Mononuclear cell (primary cell): ENCODE data around the gene CMTR1. TPM values are rescaled to one million over a fixed set of nuclear protein-coding genes. Genes with fewer than 3 reads are reported as not detected.
"Not testable (repeated sequence)": the region's sequence is repeated elsewhere in the genome, so short reads cannot be mapped to it uniquely, and the experiment has no call there.

ENCODE experiments used
- H3K27me3 ChIP-seq: 2 replicates; pipeline ENCODE4 v1.6.0; 2011; ENCODE audit warnings: low read length, control low read depth; ENCODE audit not compliant: insufficient read depth
- H3K4me1 ChIP-seq: 2 replicates; pipeline ENCODE4 v1.5.1; 2011; ENCODE audit warnings: mild to moderate bottlenecking, low read length, control low read depth; ENCODE audit not compliant: insufficient read depth
- H3K4me3 ChIP-seq: 2 replicates; pipeline ENCODE4 v1.5.1; 2011; ENCODE audit warnings: mild to moderate bottlenecking, low read length, moderate library complexity
- H3K9me3 ChIP-seq: 2 replicates; pipeline ENCODE4 v1.5.1; 2011; ENCODE audit warnings: low read depth, mild to moderate bottlenecking, control low read depth, low read length
- total RNA-seq: library from RNA; depleted of rRNA; stranded (reverse); fragments of >200 nt; gene quantifications from one replicate; pipeline ENCODE4 v1.2.3, GENCODE V29; 2012

CMTR1 gene, protein sequence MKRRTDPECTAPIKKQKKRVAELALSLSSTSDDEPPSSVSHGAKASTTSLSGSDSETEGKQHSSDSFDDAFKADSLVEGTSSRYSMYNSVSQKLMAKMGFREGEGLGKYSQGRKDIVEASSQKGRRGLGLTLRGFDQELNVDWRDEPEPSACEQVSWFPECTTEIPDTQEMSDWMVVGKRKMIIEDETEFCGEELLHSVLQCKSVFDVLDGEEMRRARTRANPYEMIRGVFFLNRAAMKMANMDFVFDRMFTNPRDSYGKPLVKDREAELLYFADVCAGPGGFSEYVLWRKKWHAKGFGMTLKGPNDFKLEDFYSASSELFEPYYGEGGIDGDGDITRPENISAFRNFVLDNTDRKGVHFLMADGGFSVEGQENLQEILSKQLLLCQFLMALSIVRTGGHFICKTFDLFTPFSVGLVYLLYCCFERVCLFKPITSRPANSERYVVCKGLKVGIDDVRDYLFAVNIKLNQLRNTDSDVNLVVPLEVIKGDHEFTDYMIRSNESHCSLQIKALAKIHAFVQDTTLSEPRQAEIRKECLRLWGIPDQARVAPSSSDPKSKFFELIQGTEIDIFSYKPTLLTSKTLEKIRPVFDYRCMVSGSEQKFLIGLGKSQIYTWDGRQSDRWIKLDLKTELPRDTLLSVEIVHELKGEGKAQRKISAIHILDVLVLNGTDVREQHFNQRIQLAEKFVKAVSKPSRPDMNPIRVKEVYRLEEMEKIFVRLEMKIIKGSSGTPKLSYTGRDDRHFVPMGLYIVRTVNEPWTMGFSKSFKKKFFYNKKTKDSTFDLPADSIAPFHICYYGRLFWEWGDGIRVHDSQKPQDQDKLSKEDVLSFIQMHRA
- 40.9 TPM for total RNA-seq

DNA sequence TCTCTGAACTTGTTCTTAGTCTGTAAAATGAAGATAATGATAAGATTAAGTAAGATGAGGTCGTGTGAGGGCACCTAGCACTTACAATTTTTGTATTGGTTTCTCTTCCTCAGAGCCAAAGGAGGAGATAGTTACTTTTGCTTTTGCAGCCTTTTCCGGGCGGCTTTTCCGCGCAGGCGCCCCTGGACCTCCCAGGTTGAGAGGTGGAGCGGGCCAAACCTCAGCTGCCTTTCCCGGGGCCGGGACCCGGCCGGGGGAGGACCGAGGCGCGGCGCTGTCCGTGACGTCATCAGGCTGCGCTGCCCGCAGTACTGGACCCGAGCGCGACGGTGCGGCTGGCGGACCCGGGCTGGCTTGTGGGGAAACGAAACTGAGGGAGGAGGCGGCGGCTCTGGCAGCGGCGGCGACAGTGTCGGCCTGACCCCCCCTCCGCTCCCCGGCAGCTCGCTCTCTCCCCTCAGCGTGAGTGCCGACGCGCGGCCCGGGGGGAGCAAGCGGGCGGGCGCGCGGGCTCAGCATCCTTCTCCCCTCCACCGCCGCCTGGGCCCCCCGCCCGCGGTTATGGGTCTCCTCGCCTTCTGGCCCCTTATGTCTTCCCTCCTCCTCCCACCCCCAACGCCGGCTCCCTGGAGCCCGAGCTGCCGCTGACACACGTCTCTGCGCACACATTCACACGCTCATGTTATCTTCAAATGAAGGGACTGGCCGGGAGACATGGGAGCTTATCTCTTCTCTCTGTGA lies at the start of gene CMTR1:
TSS of gene CMTR1 (plus strand) at position 306 of the 741 bp plus-strand sequence. CDS start 2,409 bp downstream, outside the sequence.
- Histone ChIP-seq H3K9me3 (no peaks in the 10 kb centered on the region), H3K4me3 (peak within 1 kb of the TSS; percentile 60), H3K27me3 (peaks cover 7% of the 10 kb centered on the region), H3K4me1 (peaks cover 25% of the 10 kb centered on the region)

DNA sequence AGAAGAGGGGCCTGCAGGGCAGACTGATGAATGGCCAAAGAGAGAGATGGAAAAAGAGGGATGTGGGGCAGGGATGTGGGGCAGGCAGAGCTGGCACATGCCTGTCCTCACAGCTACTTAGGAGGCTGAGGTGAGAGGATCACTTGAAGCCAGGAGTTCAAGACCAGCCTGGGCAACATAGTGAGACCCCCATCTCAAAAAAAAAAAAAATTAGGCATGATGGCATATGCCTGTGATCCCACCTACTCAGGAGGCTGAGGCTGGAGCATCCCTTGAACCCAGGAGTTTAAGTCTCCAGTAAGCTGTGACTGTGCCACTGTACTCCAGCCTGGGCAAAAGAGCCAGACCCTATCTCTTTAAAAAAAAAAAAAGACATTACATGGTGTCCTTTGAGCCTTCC lies 44.4 kb upstream of the CMTR1 start:
- H3K9me3 ChIP-seq = no peaks in the 10 kb centered on the region
- no peak overlapping the region for H3K4me3 ChIP-seq
- H3K4me1 ChIP-seq = no peaks in the 10 kb centered on the region
- H3K27me3 ChIP-seq = no peaks in the 10 kb centered on the region

DNA sequence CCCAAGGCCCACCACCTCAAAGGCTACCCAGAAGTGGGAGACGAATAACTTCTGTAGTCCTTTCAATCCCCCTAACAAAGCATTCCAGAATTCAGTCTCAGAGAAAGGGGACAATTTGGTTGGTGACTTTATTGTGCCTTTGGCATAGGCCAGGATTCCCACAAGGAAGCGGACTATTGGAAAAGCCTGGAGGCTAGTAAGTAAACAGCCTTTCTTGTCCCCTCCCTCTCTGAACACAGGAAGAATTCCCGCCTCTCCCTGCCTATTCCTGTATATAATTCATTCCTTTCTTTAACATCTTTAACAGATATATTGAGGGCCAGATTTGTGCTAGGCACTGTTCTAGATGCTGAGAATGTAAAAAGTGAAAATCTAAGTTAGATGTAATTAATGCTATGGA lies 43.2 kb upstream of the CMTR1 start:
- Histone ChIP-seq H3K27me3 (no peaks in the 10 kb centered on the region), H3K4me1 (no peaks in the 10 kb centered on the region), H3K9me3 (no peaks in the 10 kb centered on the region), H3K4me3 (no peak overlapping the region)

- Histone ChIP-seq H3K9me3 (no peaks in the 10 kb centered on the region), H3K27me3 (no peaks in the 10 kb centered on the region), H3K4me1 (no peaks in the 10 kb centered on the region), H3K4me3 (no peak overlapping the region)
Measured at GRCh38 chr6:37391120-37391519, 41.9 kb upstream of the CMTR1 start.

DNA sequence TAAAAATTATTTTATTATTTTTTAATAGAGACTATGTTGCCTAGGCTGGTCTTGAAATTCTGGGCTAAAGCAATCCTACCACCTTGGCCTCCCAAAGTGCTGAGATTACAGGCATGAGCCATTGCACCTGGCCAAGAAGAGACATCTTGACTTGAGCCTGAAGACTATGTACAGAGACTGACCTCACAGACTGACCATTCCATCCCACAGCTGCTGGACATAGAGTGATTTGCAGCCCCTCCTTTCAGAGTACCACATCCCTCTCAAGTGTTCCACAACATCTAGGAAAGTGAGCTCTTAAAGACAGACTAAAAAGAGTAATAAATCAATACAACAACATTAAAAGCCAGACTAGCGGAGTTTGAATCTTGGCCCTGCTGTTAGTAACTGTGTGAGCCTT lies 40.2 kb upstream of the CMTR1 start:
- no peak overlapping the region for H3K4me3 ChIP-seq
- H3K4me1 ChIP-seq = peaks cover 1% of the 10 kb centered on the region
- H3K9me3 ChIP-seq = no peaks in the 10 kb centered on the region
- no peaks in the 10 kb centered on the region for H3K27me3 ChIP-seq

GRCh38 chr6:37393381-37393929 lies 39.6 kb upstream of the CMTR1 start:
- Histone ChIP-seq H3K27me3 (no peaks in the 10 kb centered on the region), H3K4me3 (no peak overlapping the region), H3K4me1 (peaks cover 3% of the 10 kb centered on the region), H3K9me3 (no peaks in the 10 kb centered on the region)

- no peaks in the 10 kb centered on the region for H3K27me3 ChIP-seq
- H3K4me1 ChIP-seq = peaks cover 3% of the 10 kb centered on the region
Measured at GRCh38 chr6:37396571-37397180, 36.3 kb upstream of the CMTR1 start.

DNA sequence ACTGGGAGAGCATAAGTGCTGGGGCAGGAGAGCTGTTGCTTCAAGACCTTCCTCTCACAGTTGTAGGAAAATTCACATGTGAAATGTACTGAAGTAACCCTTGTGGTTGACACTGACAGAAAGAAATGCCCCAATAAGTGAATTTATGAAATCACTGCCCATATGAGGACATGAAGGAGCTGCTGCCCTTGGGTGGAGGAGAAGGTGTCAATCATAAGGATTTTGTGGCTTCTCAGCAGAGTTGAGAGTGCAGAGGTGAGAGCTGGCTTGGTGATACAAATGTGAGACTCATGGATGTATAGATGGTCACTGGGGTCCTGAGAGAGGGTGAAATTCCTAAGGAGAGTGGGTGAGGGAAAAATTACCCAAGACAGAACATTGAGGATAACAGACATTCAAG lies 33.9 kb upstream of the CMTR1 start:
- Histone ChIP-seq H3K4me3 (no peak overlapping the region), H3K4me1 (peaks cover 3% of the 10 kb centered on the region), H3K9me3 (no peaks in the 10 kb centered on the region), H3K27me3 (no peaks in the 10 kb centered on the region)

More at GRCh38 chr6:37396571-37397180, 36.3 kb upstream of the CMTR1 start:
- Histone ChIP-seq H3K4me3 (no peak overlapping the region), H3K9me3 (no peaks in the 10 kb centered on the region)

DNA sequence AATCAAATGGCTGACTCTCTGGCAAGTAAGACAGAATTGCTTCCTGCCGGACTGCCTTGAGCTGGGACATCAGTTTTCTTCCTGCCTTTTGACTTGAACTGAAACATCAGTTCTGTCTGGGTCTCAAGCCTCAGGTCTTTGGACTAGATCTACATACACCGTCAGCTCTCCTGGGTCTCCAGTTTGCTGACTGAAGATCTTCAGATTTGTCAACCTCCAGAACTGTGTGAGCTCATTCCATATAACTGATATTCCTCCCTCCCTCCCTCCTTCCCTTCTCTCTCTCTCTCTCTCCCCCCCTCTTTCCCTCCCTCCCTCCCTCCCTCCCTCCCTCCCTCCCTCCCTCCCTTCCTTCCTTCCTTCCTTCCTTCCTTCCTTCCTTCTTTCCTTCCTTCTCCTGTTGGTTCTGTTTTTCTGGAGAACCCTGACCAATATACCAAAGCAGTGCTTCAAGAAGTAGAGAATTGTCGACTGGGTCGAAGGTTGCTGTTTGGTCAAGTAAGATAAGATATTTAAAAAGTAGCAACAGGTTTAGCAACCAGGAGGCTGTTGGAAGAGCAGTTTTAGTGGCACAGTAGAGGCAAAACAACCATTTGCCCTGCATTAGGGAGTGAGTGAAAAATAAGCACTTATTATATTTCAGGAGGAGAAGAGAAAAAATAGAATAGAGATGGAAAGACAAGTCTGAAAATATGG lies 33.1 kb upstream of the CMTR1 start:
- H3K27me3 ChIP-seq = no peaks in the 10 kb centered on the region

GRCh38 chr6:37401658-37402057 lies 31.4 kb upstream of the CMTR1 start:
- H3K4me3 ChIP-seq, H3K27me3 ChIP-seq, H3K9me3 ChIP-seq, H3K4me1 ChIP-seq: not testable (repeated sequence)

More for the DNA sequence above, 33.1 kb upstream of the CMTR1 start:
- H3K4me3 ChIP-seq = no peak overlapping the region
- H3K4me1 ChIP-seq = peaks cover 3% of the 10 kb centered on the region
- no peaks in the 10 kb centered on the region for H3K9me3 ChIP-seq

DNA sequence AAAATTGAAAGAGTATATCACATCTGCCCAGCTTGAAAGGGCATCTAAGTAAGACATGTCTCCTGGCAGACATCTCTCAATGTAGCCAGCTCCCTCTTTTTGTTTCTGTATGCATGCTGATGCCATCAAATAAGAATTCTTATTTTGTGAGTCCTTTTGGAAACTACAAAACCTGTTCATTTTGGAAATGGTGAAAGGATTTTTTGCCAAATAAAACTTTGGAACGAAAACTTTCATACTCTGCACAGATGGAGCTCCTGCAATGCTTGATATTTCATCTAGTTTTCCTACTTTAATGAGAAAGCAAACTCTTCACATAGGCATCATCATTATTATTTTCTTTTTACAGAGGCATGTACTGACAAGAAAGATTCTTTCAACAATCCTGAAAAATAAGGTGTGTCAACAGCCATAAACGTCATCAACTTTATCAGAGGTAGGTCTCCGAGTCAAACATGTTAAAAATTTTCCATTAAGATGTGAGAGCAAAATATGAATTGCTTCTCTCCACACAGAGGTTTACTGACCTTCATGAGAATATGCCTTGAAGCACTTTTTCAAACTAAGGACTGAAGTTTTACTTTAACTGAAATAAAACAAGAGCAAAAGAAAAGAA lies 26.2 kb upstream of the CMTR1 start:
- Histone ChIP-seq H3K4me1 (no peaks in the 10 kb centered on the region), H3K27me3 (no peaks in the 10 kb centered on the region), H3K4me3 (no peak overlapping the region), H3K9me3 (no peaks in the 10 kb centered on the region)

- Histone ChIP-seq H3K4me1 (no peaks in the 10 kb centered on the region), H3K27me3 (no peaks in the 10 kb centered on the region), H3K9me3 (no peaks in the 10 kb centered on the region), H3K4me3 (no peak overlapping the region)
Measured at GRCh38 chr6:37407948-37408347, 25.1 kb upstream of the CMTR1 start.

- no peaks in the 10 kb centered on the region for H3K4me1 ChIP-seq
- no peak overlapping the region for H3K4me3 ChIP-seq
- no peaks in the 10 kb centered on the region for H3K27me3 ChIP-seq
- H3K9me3 ChIP-seq = no peaks in the 10 kb centered on the region
Measured at GRCh38 chr6:37409501-37409900, 23.5 kb upstream of the CMTR1 start.

- no peaks in the 10 kb centered on the region for H3K4me1 ChIP-seq
- H3K9me3 ChIP-seq = no peaks in the 10 kb centered on the region
- H3K4me3 ChIP-seq = no peak overlapping the region
- no peaks in the 10 kb centered on the region for H3K27me3 ChIP-seq
Measured at GRCh38 chr6:37417393-37417792, 15.6 kb upstream of the CMTR1 start.
